Sigmoid colon (tissue), 4 donors: ENCODE data around the gene NAT14.

Experiments
- EP300 ChIP-seq, 4 donors: sonication (generic); formaldehyde crosslinking; IDR thresholded peaks; one replicate each; pipeline ENCODE4 v1.6.1; 2017; ENCODE audit warnings: antibody characterized with exemption in 4 of 4
- POLR2A ChIP-seq, 2 donors: fragments of 450-650 bp; IDR thresholded peaks; one replicate each; pipeline ENCODE4 v1.6.1; 2016; ENCODE audit warnings: antibody characterized with exemption in 2 of 2, mild to moderate bottlenecking in 2 of 2, moderate library complexity in 2 of 2
- TF ChIP-seq, protein P1 (sequence below), 4 experiments: fragments of 450-650 bp in 3 of 4; fragments of 200-600 bp in 1 of 4; IDR thresholded peaks; one replicate each; pipeline ENCODE4 v1.5.1; 2016 to 2019; ENCODE audit warnings: antibody characterized with exemption in 4 of 4, mild to moderate bottlenecking in 3 of 4, moderate library complexity in 2 of 4

DNA sequence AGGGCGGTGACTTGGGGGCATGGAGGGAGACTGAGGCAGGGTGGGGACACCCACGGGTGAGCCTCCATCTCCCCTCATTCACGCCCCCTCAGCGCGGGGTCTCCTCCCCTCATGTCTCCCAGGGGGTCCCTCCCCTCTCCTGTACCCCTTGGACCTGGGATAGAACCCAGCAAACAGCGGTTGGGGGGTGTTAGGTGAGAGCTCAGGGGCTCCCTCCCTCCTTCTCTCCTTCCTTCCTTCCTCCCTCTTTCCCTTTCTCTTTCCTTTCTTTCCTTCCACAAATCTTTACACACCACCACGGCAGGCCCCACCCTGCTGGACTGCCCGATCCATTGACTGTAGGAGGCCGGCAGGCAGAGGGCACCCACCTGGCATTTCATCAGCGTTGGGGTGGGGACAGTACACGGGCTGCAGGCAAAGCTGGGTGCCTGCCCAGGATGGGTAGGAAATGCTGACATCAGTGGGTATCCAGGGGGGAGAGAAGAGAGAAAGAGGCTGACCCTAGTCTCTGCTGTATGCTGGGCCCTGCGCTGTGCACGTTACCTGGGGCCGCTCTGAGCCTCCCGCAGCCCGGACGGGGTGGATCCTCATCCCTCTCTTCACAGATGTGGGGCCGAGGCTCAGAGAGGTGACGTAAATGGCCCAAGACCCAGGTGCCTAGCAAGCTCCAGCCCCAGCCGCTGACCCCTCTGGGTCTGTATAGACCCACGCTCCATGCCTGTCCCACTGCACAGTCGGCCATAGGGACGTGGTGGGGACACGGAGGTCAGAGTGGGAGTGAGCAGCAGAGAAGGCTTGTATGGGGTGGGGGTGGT lies 6.8 kb downstream of the NAT14 start:
- TF ChIP-seq POLR2A (IDR thresholded peaks at IDR 0.05): no peak
- TF ChIP-seq, protein P1, sequence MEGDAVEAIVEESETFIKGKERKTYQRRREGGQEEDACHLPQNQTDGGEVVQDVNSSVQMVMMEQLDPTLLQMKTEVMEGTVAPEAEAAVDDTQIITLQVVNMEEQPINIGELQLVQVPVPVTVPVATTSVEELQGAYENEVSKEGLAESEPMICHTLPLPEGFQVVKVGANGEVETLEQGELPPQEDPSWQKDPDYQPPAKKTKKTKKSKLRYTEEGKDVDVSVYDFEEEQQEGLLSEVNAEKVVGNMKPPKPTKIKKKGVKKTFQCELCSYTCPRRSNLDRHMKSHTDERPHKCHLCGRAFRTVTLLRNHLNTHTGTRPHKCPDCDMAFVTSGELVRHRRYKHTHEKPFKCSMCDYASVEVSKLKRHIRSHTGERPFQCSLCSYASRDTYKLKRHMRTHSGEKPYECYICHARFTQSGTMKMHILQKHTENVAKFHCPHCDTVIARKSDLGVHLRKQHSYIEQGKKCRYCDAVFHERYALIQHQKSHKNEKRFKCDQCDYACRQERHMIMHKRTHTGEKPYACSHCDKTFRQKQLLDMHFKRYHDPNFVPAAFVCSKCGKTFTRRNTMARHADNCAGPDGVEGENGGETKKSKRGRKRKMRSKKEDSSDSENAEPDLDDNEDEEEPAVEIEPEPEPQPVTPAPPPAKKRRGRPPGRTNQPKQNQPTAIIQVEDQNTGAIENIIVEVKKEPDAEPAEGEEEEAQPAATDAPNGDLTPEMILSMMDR (IDR thresholded peaks at IDR 0.05): no peak
- no peak for TF ChIP-seq EP300 (IDR thresholded peaks at IDR 0.05)
